Peyer's patch (tissue), 4 donors: ENCODE data around the gene MTMR3.

Source experiments
- CTCF ChIP-seq, 6 experiments: fragments of 450-650 bp in 4 of 6; fragments of 200-600 bp in 2 of 6; sonication (generic) in 1 of 6; IDR thresholded peaks; one replicate each; pipeline ENCODE4 v1.5.1; 2017 to 2019; ENCODE audit warnings: antibody characterized with exemption in 6 of 6, mild to moderate bottlenecking in 3 of 6, moderate library complexity in 1 of 6
- POLR2A ChIP-seq, 2 donors: fragments of 450-650 bp; IDR thresholded peaks; one replicate each; pipeline ENCODE4 v1.5.1; 2017; ENCODE audit warnings: antibody characterized with exemption in 2 of 2, mild to moderate bottlenecking in 2 of 2, moderate library complexity in 2 of 2

DNA sequence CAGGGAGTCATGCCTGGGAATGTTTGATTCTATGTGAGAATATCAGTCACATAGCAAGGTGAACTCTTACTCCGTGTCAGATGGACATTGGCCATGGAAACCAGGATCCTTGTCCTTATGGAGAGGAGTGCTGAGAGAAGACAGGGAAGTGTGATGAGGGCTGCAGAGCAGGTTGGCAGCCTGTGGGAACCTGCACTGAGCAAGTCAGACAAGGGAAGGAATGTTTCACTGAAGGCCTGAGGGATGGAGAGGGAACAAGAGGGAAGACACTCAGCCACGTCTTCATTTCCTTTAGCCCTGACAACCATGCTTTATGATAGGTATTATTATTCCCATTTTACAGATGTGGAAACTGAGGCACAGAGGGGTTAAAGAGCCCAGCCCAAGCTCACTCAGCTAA is 158.9 kb downstream of the MTMR3 start:
- TF ChIP-seq CTCF (IDR thresholded peaks at IDR 0.05) (no peak), POLR2A (IDR thresholded peaks at IDR 0.05) (no peak)
